ENCODE data around the gene KITLG.

Gene KITLG

GRCh38 chr12:88496429-88496828 is 83.8 kb downstream of the KITLG start:
- no peak for DNase-seq (ENCODE audit: insufficient read length, low spot score)
- no peak for FAIRE-seq
- no peak for TF ChIP-seq CTCF (IDR thresholded peaks at IDR 0.05; ENCODE audit: insufficient read depth, missing control alignments)

- no peak for TF ChIP-seq CTCF (IDR thresholded peaks at IDR 0.05; ENCODE audit: insufficient read depth, missing control alignments)
- FAIRE-seq: no peak
- DNase-seq (ENCODE audit: insufficient read length, low spot score): no peak
Measured at GRCh38 chr12:88495031-88495430, 85.2 kb downstream of the KITLG start.

- DNase-seq (ENCODE audit: insufficient read length, low spot score) (no peak), FAIRE-seq (no peak)
- no peak for TF ChIP-seq CTCF (IDR thresholded peaks at IDR 0.05; ENCODE audit: insufficient read depth, missing control alignments)
Measured at GRCh38 chr12:88494520-88494919, 85.8 kb downstream of the KITLG start.

GRCh38 chr12:88493636-88494035 is 86.6 kb downstream of the KITLG start:
- DNase-seq (ENCODE audit: insufficient read length, low spot score): no peak
- no peak for FAIRE-seq
- TF ChIP-seq CTCF (IDR thresholded peaks at IDR 0.05; ENCODE audit: insufficient read depth, missing control alignments): no peak

- DNase-seq (ENCODE audit: insufficient read length, low spot score): no peak
- TF ChIP-seq CTCF (IDR thresholded peaks at IDR 0.05; ENCODE audit: insufficient read depth, missing control alignments): no peak
- no peak for FAIRE-seq
Measured at GRCh38 chr12:88490425-88490824, 89.8 kb downstream of the KITLG start.

GRCh38 chr12:88472775-88473174 is 107.5 kb downstream of the KITLG start:
- FAIRE-seq (no peak), DNase-seq (ENCODE audit: insufficient read length, low spot score) (no peak)
- no peak for TF ChIP-seq CTCF (IDR thresholded peaks at IDR 0.05; ENCODE audit: insufficient read depth, missing control alignments)

GRCh38 chr12:88472248-88472647 is 108.0 kb downstream of the KITLG start:
- FAIRE-seq (no peak), DNase-seq (ENCODE audit: insufficient read length, low spot score) (no peak)

More at GRCh38 chr12:88472248-88472647, 108.0 kb downstream of the KITLG start:
- no peak for TF ChIP-seq CTCF (IDR thresholded peaks at IDR 0.05; ENCODE audit: insufficient read depth, missing control alignments)

Data from D721Med (cell line).